Measurements from ENCODE around the gene SLC38A4.

SLC38A4 gene

GRCh38 chr12:46717159-46717558 lies 108.6 kb downstream of the SLC38A4 start:
- H3K9ac ChIP-seq (ENCODE audit: low read length), result no peak overlapping the region
- TF ChIP-seq CTCF (IDR thresholded peaks at IDR 0.05; ENCODE audit: low read depth, low read length) (no peak), EZH2phosphoT487 (IDR thresholded peaks at IDR 0.05; ENCODE audit: low read depth) (no peak)

More at GRCh38 chr12:46717159-46717558, 108.6 kb downstream of the SLC38A4 start:
- Histone ChIP-seq H3K27me3 (ENCODE audit: low read depth, low read length) (no peaks in the 10 kb centered on the region), H4K20me1 (ENCODE audit: insufficient read depth, low read length) (no peaks in the 10 kb centered on the region), H3K4me3 (ENCODE audit: low read length) (no peak overlapping the region), H3K4me1 (ENCODE audit: low read length) (no peaks in the 10 kb centered on the region), H3K36me3 (replicated peaks; ENCODE audit: low read depth, low read length) (no peaks in the 10 kb centered on the region), H3K27ac (ENCODE audit: low read length) (no peak overlapping the region), H3K4me2 (ENCODE audit: low read length) (no peak overlapping the region), H3K9me3 (ENCODE audit: insufficient read depth, low read length) (no peaks in the 10 kb centered on the region), H3K79me2 (ENCODE audit: low read length) (no peaks in the 10 kb centered on the region), H2AFZ (ENCODE audit: low read depth, low read length) (no peak overlapping the region)
